Natural killer cell (primary cell): Measurements from ENCODE around the gene FHL2. TPM values are rescaled to one million over a fixed set of nuclear protein-coding genes. Genes with fewer than 3 reads are reported as not detected.
A peak's percentile ranks its signal among the peaks of the same experiment; 100 is the strongest.

Experiments used
- ATAC-seq, 3 donors: fragments of 150-1000 bp in 2 of 3; fragments of 200-7000 bp in 1 of 3; cut with Tn5 transposase; 1 replicate in 1 of 3; 2 replicates in 2 of 3; pipeline ENCODE4 v1.10.0; 2021; ENCODE audit warnings: mild to moderate bottlenecking in 2 of 3, moderate library complexity in 2 of 3
- DNase-seq, 2 donors: peaks; one replicate each; pipeline versions ENCODE4 v3.0.0 to v3.0.0-alpha.2; 2013 to 2021; ENCODE audit warnings: mixed read lengths in 1 of 2
- H3K27ac ChIP-seq: one replicate; pipeline ENCODE4 v1.5.1; 2013; ENCODE audit warnings: mild to moderate bottlenecking, low read length
- H3K27me3 ChIP-seq: one replicate; pipeline ENCODE4 v1.6.1; 2013; ENCODE audit warnings: low read length; ENCODE audit not compliant: control insufficient read depth, insufficient read depth
- H3K36me3 ChIP-seq: one replicate; pipeline ENCODE4 v1.6.1; 2013; ENCODE audit warnings: low read length; ENCODE audit not compliant: control insufficient read depth, insufficient read depth
- H3K4me1 ChIP-seq: one replicate; pipeline ENCODE4 v1.6.1; 2013; ENCODE audit warnings: low read length; ENCODE audit not compliant: control insufficient read depth, insufficient read depth
- H3K4me3 ChIP-seq: one replicate; pipeline ENCODE4 v1.5.1; 2013; ENCODE audit warnings: low read length
- H3K9me3 ChIP-seq: one replicate; pipeline ENCODE4 v1.6.1; 2013; ENCODE audit warnings: low read length; ENCODE audit not compliant: control insufficient read depth, insufficient read depth
- H3K27ac Mint-ChIP-seq, 2 donors: one replicate each; pipeline ENCODE4 v1.8.0; 2022; ENCODE audit warnings: mild to moderate bottlenecking in 2 of 2, mixed read lengths in 2 of 2, moderate library complexity in 1 of 2
- H3K27me3 Mint-ChIP-seq, 2 donors: one replicate each; pipeline ENCODE4 v1.8.0; 2022; ENCODE audit warnings: low read depth in 2 of 2, mixed read lengths in 2 of 2
- H3K36me3 Mint-ChIP-seq: one replicate; pipeline ENCODE4 v1.8.0; 2022; ENCODE audit warnings: mixed read lengths
- H3K4me1 Mint-ChIP-seq, 2 donors: one replicate each; pipeline ENCODE4 v1.8.0; 2022; ENCODE audit warnings: mixed read lengths in 2 of 2
- H3K4me3 Mint-ChIP-seq: one replicate; pipeline ENCODE4 v1.8.0; 2022; ENCODE audit warnings: mild to moderate bottlenecking, moderate library complexity, mixed read lengths
- H3K9me3 Mint-ChIP-seq, 2 donors: one replicate each; pipeline ENCODE4 v1.8.0; 2022; ENCODE audit warnings: mixed read lengths in 2 of 2
- CTCF ChIP-seq: fragments of 200-600 bp; IDR thresholded peaks from one replicate; pipeline ENCODE4 v1.8.0; 2022; ENCODE audit warnings: antibody characterized with exemption
- WGBS: methylation state at CpG from one replicate; pipeline ENCODE4 v1.1.7; 2013; ENCODE audit warnings: missing lambda C conversion rate; ENCODE audit not compliant: insufficient coverage; 5-methylcytosine and 5-hydroxymethylcytosine counted together
- intact Hi-C: fragments of 100-400 bp; cut with micrococcal nuclease; formaldehyde crosslinking; loops from one replicate; pipeline ENCODE4 v1.14.2; 2022
- total RNA-seq, 4 donors: library from RNA; stranded (reverse); fragments of 120-200 nt in 1 of 4; gene quantifications; one replicate each; pipeline versions ENCODE4 v1.2.3 to v1.2.4, GENCODE V29; 2013 to 2022

The FHL2 gene
- total RNA-seq, 3 donors from 2014 or later (not counting 1 experiment from before 2014, with no cell fraction given): 0.26 to 1.3 (median 0.84) TPM

- intact Hi-C loops: no loop called here
- Mint-ChIP-seq H3K36me3 (no peaks in the 10 kb centered on the region), H3K27me3 (peaks cover 31 to 39% of the 10 kb centered on the region in 2 donors), H3K4me1 (peaks cover 0 to 6% of the 10 kb centered on the region in 2 donors), H3K4me3 (peak overlapping the region; percentile 70), H3K27ac (peak overlapping the region in 1 of 2 donors; percentile 74), H3K9me3 (no peaks in the 10 kb centered on the region)
- peaks cover 14% of the 10 kb centered on the region for H3K27me3 ChIP-seq
- no peaks in the 10 kb centered on the region for H3K9me3 ChIP-seq
- H3K4me3 ChIP-seq: no peak overlapping the region
- no peak overlapping the region for H3K27ac ChIP-seq
- H3K4me1 ChIP-seq: peaks cover 14% of the 10 kb centered on the region
- WGBS: 54% methylated on average over 5 of the region's 6 CpGs
- TF ChIP-seq CTCF: no peak
- DNase-seq (no peak), ATAC-seq (no peak)
- H3K36me3 ChIP-seq: no peaks in the 10 kb centered on the region
Measured at GRCh38 chr2:105397953-105398335, 907 bp downstream of the FHL2 start.

- peaks cover 0 to 6% of the 10 kb centered on the region in 2 donors for H3K4me1 Mint-ChIP-seq
- no peak for ATAC-seq
- H3K9me3 ChIP-seq: no peaks in the 10 kb centered on the region
- H3K36me3 ChIP-seq: no peaks in the 10 kb centered on the region
- H3K9me3 Mint-ChIP-seq: no peaks in the 10 kb centered on the region
- H3K4me3 Mint-ChIP-seq: no peak overlapping the region
- intact Hi-C loops: no loop called here
- no peak overlapping the region for H3K4me3 ChIP-seq
- WGBS: 92% methylated on average over 11 of the region's 13 CpGs
- H3K27me3 Mint-ChIP-seq: peaks cover 34 to 42% of the 10 kb centered on the region in 2 donors
- no peak overlapping the region for H3K27ac ChIP-seq
- TF ChIP-seq CTCF: no peak
- peaks cover 14% of the 10 kb centered on the region for H3K4me1 ChIP-seq
- H3K27me3 ChIP-seq: peaks cover 14% of the 10 kb centered on the region
- peak in 1 of 2 donors; percentile 22 for DNase-seq
- H3K36me3 Mint-ChIP-seq: no peaks in the 10 kb centered on the region
- no peak overlapping the region for H3K27ac Mint-ChIP-seq
Measured at GRCh38 chr2:105397025-105397722, 1.7 kb downstream of the FHL2 start.

GRCh38 chr2:105396254-105397024, 2.4 kb downstream of the FHL2 start:
- WGBS: 91% methylated on average over 12 of the region's 12 CpGs
- Mint-ChIP-seq H3K4me3 (no peak overlapping the region), H3K27ac (no peak overlapping the region), H3K4me1 (peaks cover 0 to 6% of the 10 kb centered on the region in 2 donors), H3K9me3 (no peaks in the 10 kb centered on the region), H3K27me3 (peaks cover 32 to 43% of the 10 kb centered on the region in 2 donors), H3K36me3 (no peaks in the 10 kb centered on the region)
- no peak for TF ChIP-seq CTCF
- Histone ChIP-seq H3K36me3 (no peaks in the 10 kb centered on the region), H3K27me3 (peaks cover 14% of the 10 kb centered on the region), H3K4me3 (no peak overlapping the region), H3K27ac (no peak overlapping the region), H3K9me3 (no peaks in the 10 kb centered on the region), H3K4me1 (peaks cover 14% of the 10 kb centered on the region)
- ATAC-seq: no peak
- no peak for DNase-seq
- intact Hi-C loops: no loop called here
